ENCODE results near the gene MPRIP.

Gene MPRIP

DNA sequence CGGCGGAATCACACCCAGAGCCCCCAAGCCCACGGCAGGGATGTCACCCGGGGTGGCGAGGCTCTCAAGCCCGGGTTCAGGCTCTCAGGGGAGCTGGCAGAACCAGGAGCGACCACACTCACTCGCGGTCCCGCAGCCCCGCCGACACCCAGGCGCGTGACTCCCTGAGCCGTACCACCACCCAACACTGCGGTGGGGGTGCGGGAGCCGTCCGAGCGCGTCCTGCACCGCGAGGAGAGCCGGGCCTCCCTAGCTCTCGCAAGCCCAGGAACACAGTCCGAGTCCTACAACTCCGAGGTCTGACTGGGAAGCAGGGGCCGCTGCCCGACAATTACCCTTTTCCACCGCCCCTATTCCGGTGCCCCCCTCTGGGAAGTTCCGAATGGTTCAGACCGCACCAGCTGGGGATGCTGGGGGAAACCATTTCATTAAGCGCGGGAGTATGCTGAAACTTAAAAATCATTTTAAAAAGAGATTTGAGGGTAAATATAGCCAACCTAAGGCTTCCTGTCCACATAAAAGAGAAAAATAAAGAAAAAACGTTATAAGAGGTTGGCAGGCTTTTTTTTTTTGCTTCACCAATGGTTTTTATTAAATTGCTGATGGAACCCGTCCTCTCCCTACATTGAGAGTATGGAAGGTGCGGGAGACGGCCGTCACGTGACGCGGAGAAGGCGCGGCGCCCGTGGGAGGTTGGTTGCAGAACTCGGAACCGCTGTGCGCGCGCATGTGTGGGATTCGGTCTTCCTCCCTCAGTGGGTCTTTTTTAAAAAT is 195.0 kb downstream of the MPRIP start, which contains the start of gene FLCN:
FLCN (minus strand) TSS at position 143 of the 774 bp plus-strand sequence. CDS start 9,031 bp downstream, outside the sequence.
- no peak for TF ChIP-seq YY1 (IDR thresholded peaks at IDR 0.05; ENCODE audit: low read depth)
- TF ChIP-seq, protein P1, sequence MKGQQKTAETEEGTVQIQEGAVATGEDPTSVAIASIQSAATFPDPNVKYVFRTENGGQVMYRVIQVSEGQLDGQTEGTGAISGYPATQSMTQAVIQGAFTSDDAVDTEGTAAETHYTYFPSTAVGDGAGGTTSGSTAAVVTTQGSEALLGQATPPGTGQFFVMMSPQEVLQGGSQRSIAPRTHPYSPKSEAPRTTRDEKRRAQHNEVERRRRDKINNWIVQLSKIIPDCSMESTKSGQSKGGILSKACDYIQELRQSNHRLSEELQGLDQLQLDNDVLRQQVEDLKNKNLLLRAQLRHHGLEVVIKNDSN (IDR thresholded peaks at IDR 0.05): peak; percentile 98
- TF ChIP-seq RAD21 (IDR thresholded peaks at IDR 0.05; ENCODE audit: low read depth): no peak
- peak; percentile 76 for TF ChIP-seq MAX (IDR thresholded peaks at IDR 0.05)
- 0 out of 2 replicates have a peak, but pooled peaks have one; percentile 5 for TF ChIP-seq NFIC (IDR thresholded peaks at IDR 0.05)
- peak; percentile 55; the same call in 1 of the 2 replicates for TF ChIP-seq EGR1 (IDR thresholded peaks at IDR 0.05)
- TF ChIP-seq CEBPB (IDR thresholded peaks at IDR 0.05): no peak
- peak; percentile 19 for TF ChIP-seq TCF12 (IDR thresholded peaks at IDR 0.05; ENCODE audit: low read depth)
- peak; percentile 77; the same call in 1 of the 2 replicates for TF ChIP-seq FOXM1 (IDR thresholded peaks at IDR 0.05; ENCODE audit: borderline replicate concordance, low read depth)
- TF ChIP-seq EP300 (IDR thresholded peaks at IDR 0.05; ENCODE audit: borderline replicate concordance): peak; percentile 74; the same call in 1 of the 2 replicates
- TF ChIP-seq TAF1 (IDR thresholded peaks at IDR 0.05; ENCODE audit: low read depth): peak; percentile 93
- TF ChIP-seq, protein P2, sequence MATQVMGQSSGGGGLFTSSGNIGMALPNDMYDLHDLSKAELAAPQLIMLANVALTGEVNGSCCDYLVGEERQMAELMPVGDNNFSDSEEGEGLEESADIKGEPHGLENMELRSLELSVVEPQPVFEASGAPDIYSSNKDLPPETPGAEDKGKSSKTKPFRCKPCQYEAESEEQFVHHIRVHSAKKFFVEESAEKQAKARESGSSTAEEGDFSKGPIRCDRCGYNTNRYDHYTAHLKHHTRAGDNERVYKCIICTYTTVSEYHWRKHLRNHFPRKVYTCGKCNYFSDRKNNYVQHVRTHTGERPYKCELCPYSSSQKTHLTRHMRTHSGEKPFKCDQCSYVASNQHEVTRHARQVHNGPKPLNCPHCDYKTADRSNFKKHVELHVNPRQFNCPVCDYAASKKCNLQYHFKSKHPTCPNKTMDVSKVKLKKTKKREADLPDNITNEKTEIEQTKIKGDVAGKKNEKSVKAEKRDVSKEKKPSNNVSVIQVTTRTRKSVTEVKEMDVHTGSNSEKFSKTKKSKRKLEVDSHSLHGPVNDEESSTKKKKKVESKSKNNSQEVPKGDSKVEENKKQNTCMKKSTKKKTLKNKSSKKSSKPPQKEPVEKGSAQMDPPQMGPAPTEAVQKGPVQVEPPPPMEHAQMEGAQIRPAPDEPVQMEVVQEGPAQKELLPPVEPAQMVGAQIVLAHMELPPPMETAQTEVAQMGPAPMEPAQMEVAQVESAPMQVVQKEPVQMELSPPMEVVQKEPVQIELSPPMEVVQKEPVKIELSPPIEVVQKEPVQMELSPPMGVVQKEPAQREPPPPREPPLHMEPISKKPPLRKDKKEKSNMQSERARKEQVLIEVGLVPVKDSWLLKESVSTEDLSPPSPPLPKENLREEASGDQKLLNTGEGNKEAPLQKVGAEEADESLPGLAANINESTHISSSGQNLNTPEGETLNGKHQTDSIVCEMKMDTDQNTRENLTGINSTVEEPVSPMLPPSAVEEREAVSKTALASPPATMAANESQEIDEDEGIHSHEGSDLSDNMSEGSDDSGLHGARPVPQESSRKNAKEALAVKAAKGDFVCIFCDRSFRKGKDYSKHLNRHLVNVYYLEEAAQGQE (IDR thresholded peaks at IDR 0.05; ENCODE audit: low read depth): no peak

GRCh38 chr17:17239832-17240231 is 197.6 kb downstream of the MPRIP start:
- no peak for TF ChIP-seq FOXM1 (IDR thresholded peaks at IDR 0.05; ENCODE audit: borderline replicate concordance, low read depth)
- no peak for TF ChIP-seq EGR1 (IDR thresholded peaks at IDR 0.05)
- TF ChIP-seq TEAD4 (IDR thresholded peaks at IDR 0.05): no peak
- TF ChIP-seq, protein P1 (IDR thresholded peaks at IDR 0.05): no peak
- TF ChIP-seq, protein P2 (IDR thresholded peaks at IDR 0.05; ENCODE audit: low read depth): no peak
- TF ChIP-seq MAX (IDR thresholded peaks at IDR 0.05): no peak
- no peak for TF ChIP-seq YY1 (IDR thresholded peaks at IDR 0.05; ENCODE audit: low read depth)
- TF ChIP-seq EP300 (IDR thresholded peaks at IDR 0.05; ENCODE audit: borderline replicate concordance): no peak
- no peak for TF ChIP-seq CREB1 (IDR thresholded peaks at IDR 0.05; ENCODE audit: low read depth)
- TF ChIP-seq CEBPB (IDR thresholded peaks at IDR 0.05): no peak
- no peak for TF ChIP-seq NFIC (IDR thresholded peaks at IDR 0.05)
- TF ChIP-seq TAF1 (IDR thresholded peaks at IDR 0.05; ENCODE audit: low read depth): no peak
- TF ChIP-seq TCF12 (IDR thresholded peaks at IDR 0.05; ENCODE audit: low read depth): no peak
- no peak for TF ChIP-seq RAD21 (IDR thresholded peaks at IDR 0.05; ENCODE audit: low read depth)
- no peak for TF ChIP-seq ZBTB7A (IDR thresholded peaks at IDR 0.05; ENCODE audit: low read depth)

GRCh38 chr17:17241656-17242055 is 199.4 kb downstream of the MPRIP start:
- no peak for TF ChIP-seq ZBTB7A (IDR thresholded peaks at IDR 0.05; ENCODE audit: low read depth)
- no peak for TF ChIP-seq CEBPB (IDR thresholded peaks at IDR 0.05)
- no peak for TF ChIP-seq FOXM1 (IDR thresholded peaks at IDR 0.05; ENCODE audit: borderline replicate concordance, low read depth)
- TF ChIP-seq RAD21 (IDR thresholded peaks at IDR 0.05; ENCODE audit: low read depth): no peak
- TF ChIP-seq TAF1 (IDR thresholded peaks at IDR 0.05; ENCODE audit: low read depth): no peak
- no peak for TF ChIP-seq YY1 (IDR thresholded peaks at IDR 0.05; ENCODE audit: low read depth)
- TF ChIP-seq EGR1 (IDR thresholded peaks at IDR 0.05): no peak
- TF ChIP-seq EP300 (IDR thresholded peaks at IDR 0.05; ENCODE audit: borderline replicate concordance): no peak
- no peak for TF ChIP-seq NFIC (IDR thresholded peaks at IDR 0.05)
- no peak for TF ChIP-seq MAX (IDR thresholded peaks at IDR 0.05)
- no peak for TF ChIP-seq TEAD4 (IDR thresholded peaks at IDR 0.05)
- TF ChIP-seq, protein P2 (IDR thresholded peaks at IDR 0.05; ENCODE audit: low read depth): no peak
- TF ChIP-seq TCF12 (IDR thresholded peaks at IDR 0.05; ENCODE audit: low read depth): no peak
- TF ChIP-seq, protein P1 (IDR thresholded peaks at IDR 0.05): no peak
- no peak for TF ChIP-seq CREB1 (IDR thresholded peaks at IDR 0.05; ENCODE audit: low read depth)

All from Ishikawa (cell line).